ENCODE measurements around the gene XYLB. TPM values are rescaled to one million over a fixed set of nuclear protein-coding genes. Genes with fewer than 3 reads are reported as not detected.
"Not testable (repeated sequence)": the region's sequence is repeated elsewhere in the genome, so short reads cannot be mapped to it uniquely, and the experiment has no call there.

XYLB gene
- total RNA-seq, 2 donors from 2014 or later, result 7.8 to 49.8 TPM

DNA sequence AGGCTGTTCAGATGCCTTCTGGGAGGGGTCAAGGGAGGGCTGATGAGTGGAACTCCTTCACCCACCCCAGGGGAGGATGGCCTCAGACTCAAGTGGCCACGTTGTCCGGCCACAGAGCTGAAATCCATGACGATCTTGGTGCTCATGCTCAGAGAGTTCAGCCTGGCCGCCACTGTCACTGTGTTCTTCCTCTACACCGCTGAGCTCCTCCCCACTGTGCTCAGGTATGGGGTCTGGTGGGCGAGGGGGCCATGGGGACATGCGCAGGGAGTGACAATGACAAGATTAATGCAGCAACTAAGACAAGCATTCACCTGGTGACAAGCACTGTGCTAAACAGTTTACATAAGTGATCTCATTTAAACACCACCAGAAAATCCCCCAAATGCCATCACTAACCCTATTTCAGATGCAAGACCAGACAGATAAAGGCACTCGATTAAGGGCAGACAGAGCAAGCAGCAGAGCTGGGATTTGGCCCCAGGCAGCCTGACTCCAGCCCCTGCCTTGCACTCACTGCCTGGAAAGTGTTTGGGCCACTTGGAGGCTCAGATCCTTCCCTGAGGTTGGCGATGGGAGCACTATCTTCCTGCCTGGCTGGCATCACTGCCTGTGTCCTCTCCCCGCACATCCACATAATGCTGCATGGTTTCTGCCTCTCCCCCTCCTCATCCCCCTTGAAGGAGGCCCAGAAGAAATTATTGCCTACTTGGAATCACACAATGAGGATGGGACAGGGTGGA lies 30.9 kb upstream of the XYLB start:
- Histone ChIP-seq H3K4me1 (no peaks in the 10 kb centered on the region), H3K4me3 (no peak overlapping the region), H3K27ac (no peak overlapping the region), H3K36me3 (replicated peaks in 1 of 2; ENCODE audit: insufficient read depth in 1 of 2, low read depth in 2 of 2) (no peaks in the 10 kb centered on the region), H3K27me3 (no peaks in the 10 kb centered on the region), H3K9me3 (no peaks in the 10 kb centered on the region)
- no peak for TF ChIP-seq POLR2A (IDR thresholded peaks at IDR 0.05)
- TF ChIP-seq, protein P1, sequence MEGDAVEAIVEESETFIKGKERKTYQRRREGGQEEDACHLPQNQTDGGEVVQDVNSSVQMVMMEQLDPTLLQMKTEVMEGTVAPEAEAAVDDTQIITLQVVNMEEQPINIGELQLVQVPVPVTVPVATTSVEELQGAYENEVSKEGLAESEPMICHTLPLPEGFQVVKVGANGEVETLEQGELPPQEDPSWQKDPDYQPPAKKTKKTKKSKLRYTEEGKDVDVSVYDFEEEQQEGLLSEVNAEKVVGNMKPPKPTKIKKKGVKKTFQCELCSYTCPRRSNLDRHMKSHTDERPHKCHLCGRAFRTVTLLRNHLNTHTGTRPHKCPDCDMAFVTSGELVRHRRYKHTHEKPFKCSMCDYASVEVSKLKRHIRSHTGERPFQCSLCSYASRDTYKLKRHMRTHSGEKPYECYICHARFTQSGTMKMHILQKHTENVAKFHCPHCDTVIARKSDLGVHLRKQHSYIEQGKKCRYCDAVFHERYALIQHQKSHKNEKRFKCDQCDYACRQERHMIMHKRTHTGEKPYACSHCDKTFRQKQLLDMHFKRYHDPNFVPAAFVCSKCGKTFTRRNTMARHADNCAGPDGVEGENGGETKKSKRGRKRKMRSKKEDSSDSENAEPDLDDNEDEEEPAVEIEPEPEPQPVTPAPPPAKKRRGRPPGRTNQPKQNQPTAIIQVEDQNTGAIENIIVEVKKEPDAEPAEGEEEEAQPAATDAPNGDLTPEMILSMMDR (IDR thresholded peaks at IDR 0.05), result no peak
- ATAC-seq, result no peak
- WGBS, 2 donors, result 62 to 69% methylated on average over 5 to 10 of the region's 10 CpGs
- DNase-seq, result no peak
- intact Hi-C loops (cut with DNase I), result no loop called here

DNA sequence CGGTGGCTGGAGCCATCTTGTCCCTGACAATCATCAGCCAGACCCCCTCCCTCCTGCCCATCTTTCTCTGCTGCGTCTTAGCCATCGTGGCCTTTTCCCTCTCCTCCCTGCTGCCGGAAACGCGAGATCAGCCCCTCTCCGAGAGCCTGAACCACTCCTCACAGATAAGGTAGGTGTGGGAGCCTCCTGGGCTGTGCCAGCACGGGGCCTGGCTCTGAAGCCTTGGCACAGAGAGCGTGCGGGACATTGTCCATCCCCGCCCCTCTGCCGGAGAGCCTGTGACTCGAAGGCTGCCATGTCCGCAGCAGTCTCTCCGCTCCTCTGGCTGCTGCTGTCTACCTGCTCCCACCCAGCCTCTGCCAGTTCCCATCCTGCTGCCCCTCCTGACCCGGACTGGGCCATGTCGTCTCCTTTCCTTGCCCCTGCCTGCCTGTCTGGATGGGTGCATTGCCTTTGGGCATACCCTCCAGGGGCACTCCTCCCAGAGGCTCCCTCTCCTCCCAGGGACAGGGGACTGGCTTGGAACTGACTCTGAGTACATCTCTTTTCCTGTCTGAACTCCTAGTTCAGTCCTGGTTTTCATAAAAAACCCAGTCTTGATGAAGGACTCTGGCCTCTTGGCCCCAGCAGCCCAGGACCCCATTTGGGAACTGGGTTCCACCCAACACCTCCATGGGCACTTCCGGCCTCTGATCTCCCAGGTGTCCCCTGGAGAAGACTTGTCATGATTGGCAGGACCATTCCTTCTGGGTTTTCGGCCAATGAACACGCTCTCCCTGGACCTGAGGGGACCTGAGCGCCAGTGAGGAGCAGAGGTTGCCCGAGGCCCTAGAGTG lies 30.0 kb upstream of the XYLB start:
- Histone ChIP-seq H3K27me3 (no peaks in the 10 kb centered on the region), H3K4me3 (no peak overlapping the region), H3K36me3 (replicated peaks in 1 of 2; ENCODE audit: insufficient read depth in 1 of 2, low read depth in 2 of 2) (no peaks in the 10 kb centered on the region), H3K9me3 (no peaks in the 10 kb centered on the region), H3K4me1 (no peaks in the 10 kb centered on the region), H3K27ac (no peak overlapping the region)
- no peak for TF ChIP-seq POLR2A (IDR thresholded peaks at IDR 0.05)
- TF ChIP-seq, protein P1 (IDR thresholded peaks at IDR 0.05), result no peak
- intact Hi-C loops (cut with DNase I), result no loop called here
- no peak for ATAC-seq
- 69 to 75% methylated on average over 18 to 22 of the region's 22 CpGs for WGBS, 2 donors
- DNase-seq, result no peak

DNA sequence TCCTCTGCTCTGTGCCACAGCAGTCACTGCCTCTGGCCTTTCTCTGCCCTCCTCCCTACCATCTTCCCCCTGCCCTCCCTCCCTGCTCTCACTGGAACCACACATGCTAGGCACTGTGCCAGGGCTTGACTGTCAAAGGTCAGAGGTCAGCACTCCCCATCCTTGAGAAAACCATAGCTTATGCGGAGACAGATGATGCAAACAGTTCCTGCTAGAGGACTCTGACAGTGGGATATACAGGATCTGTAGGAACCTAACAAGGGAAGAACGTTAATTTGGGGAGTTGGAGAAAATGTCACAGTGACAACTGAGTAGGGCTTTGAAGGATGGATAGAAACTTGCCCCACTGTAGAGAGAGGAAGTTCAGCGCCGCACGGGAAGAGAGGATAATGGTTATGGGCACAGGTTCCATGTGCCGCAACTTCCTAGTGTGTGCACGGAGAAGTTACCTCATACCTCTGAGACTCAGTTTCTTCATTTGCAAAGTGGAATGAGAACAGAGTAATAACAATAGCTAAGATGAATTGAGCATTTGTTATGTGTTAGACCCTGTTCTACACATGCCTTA lies 29.3 kb upstream of the XYLB start:
- H3K4me1 ChIP-seq, result no peaks in the 10 kb centered on the region
- WGBS, 2 donors, result 86 to 90% methylated on average over 7 of the region's 7 CpGs
- ATAC-seq (no peak), DNase-seq (no peak)
- H3K27ac ChIP-seq, result no peak overlapping the region
- no peaks in the 10 kb centered on the region for H3K36me3 ChIP-seq (replicated peaks in 1 of 2; ENCODE audit: insufficient read depth in 1 of 2, low read depth in 2 of 2)
- H3K27me3 ChIP-seq, result no peaks in the 10 kb centered on the region
- intact Hi-C loops (cut with DNase I), result no loop called here
- H3K4me3 ChIP-seq, result no peak overlapping the region
- no peaks in the 10 kb centered on the region for H3K9me3 ChIP-seq
- TF ChIP-seq, protein P1 (IDR thresholded peaks at IDR 0.05), result no peak
- no peak for TF ChIP-seq POLR2A (IDR thresholded peaks at IDR 0.05)

DNA sequence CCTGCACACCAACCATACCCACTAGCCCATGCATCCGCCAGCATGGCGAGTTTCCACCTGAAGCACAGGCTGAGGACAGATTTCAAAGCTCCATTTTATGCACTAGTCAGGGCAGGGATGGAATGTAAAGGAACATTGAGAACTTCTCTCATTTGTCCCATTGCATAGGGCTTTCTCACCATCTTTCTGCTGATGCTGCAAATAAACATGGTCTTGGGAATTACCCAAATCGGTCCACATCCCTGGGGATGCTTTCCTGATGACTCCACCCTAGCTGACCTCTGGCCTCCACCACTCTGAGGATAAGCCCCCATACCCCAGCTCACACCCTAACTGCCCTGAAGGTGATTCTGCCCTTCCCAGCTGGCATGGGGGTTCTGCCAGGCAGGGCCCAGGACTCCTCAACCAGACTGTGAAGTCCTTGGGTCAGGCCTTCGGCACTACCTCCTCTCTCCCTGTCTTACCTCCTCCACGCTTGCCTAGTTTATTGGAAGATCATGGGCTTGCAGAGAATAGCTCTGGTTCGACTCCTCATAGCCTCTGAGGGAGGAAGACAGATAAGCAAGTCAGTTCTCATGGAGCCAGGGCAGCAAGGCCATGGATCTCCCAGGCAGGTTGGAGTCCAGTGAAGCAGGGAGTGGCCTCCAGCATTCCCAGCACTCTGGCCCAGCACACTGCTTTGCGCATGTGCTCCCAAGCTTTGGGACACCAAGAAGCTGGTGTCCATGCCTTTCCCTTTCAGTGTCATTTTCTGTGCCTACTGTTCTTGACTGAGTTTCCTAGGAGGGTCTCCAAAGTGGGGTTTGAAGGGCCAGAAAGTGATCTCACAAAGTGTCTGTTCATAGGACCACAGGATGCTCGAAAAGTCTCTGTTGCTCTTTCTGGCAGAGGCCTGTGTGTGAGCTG lies 27.6 kb upstream of the XYLB start:
- no peak for TF ChIP-seq POLR2A (IDR thresholded peaks at IDR 0.05)
- TF ChIP-seq, protein P1 (IDR thresholded peaks at IDR 0.05), result no peak
- H3K36me3 ChIP-seq (replicated peaks in 1 of 2; ENCODE audit: insufficient read depth in 1 of 2, low read depth in 2 of 2), result no peaks in the 10 kb centered on the region
- H3K4me1 ChIP-seq, result no peaks in the 10 kb centered on the region
- H3K27ac ChIP-seq, result no peak overlapping the region
- no peak overlapping the region for H3K4me3 ChIP-seq
- H3K27me3 ChIP-seq, result no peaks in the 10 kb centered on the region
- no peak for DNase-seq
- WGBS, 2 donors, result 77 to 89% methylated on average over 7 to 8 of the region's 8 CpGs
- intact Hi-C loops (cut with DNase I), result no loop called here
- no peaks in the 10 kb centered on the region for H3K9me3 ChIP-seq
- no peak for ATAC-seq

DNA sequence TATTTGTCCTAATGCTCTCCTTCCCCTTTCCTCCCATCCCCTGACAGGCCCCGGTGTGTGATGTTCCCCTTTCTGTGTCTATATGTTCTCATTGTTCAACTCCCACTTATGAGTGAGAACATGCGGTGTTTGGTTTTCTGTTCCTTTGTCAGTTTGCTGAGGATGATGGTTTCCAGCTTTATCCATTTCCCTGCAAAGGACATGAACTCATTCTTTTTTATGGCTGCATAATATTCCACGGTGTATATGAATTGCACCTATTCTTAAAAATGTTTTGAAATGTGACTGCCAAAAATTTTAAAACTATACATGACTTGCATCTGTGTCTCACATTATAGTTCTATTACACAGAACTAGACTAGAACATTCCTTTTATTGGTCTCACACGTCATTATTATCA lies 25.9 kb upstream of the XYLB start:
- H3K36me3 ChIP-seq (replicated peaks in 1 of 2; ENCODE audit: insufficient read depth in 1 of 2, low read depth in 2 of 2); DNase-seq; ATAC-seq; H3K9me3 ChIP-seq; intact Hi-C loops (cut with DNase I); H3K4me1 ChIP-seq; H3K27me3 ChIP-seq; H3K4me3 ChIP-seq; H3K27ac ChIP-seq: not testable (repeated sequence)
- WGBS, 2 donors, result 86 to 92% methylated on average over 4 of the region's 4 CpGs
